ENCODE results near the gene MEIS3.

MEIS3 gene

DNA sequence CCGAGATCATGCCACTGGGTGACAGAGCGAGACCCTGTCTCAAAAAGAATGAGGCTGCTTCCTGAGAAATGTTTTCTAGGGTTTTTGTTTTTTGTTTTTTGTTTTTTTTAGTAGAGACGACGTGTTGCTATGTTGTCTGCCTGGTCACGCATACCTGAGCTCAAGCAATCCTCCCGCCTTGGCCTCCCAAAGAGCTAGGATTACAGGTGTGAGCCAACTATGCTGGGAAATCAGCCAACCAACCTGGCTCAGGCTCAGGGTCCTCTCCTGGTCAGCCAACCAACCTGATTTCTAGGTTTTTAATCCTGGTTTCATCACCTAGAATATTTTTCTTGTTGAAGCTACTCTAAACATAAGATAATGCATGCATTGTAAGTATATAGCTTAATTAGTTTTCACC, 62.4 kb downstream of the MEIS3 start:
- DNase-seq = no peak

DNA sequence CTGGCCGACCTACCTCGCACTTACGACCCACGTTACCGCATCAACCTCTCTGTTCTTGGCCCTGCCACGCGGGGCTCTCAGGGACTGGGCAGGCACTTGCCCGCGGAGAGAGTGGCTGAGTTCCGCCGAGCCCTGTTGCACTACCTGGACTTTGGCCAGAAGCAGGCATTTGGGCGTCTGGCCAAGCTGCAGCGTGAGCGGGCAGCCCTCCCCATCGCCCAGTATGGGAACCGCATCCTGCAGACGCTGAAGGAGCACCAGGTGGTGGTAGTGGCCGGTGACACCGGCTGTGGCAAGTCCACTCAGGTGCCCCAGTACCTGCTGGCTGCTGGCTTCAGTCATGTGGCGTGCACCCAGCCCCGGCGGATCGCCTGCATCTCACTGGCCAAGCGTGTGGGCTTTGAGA, 66.0 kb downstream of the MEIS3 start:
- DNase-seq = no peak
